ENCODE measurements around the gene C18orf63.

DNA sequence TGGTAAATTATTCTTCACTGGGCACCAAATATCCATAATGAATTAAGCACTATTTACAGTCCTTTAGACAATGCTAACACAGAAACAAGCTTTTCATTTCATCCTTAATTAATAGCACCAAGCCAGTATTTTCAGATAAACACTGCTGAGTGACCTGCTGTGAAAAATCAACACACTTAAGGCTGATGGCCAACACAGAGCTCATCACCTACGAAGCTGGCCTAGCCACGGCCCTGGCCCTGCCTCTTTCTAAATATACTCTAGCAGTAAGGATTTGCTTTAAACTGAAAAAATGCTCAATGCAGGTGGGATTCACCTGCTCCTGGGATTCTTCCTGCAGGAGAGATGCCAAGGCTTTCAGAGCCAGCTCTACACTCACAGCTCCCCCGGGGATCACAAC is 42.2 kb upstream of the C18orf63 start:
- no peak for TF ChIP-seq POLR2A (IDR thresholded peaks at IDR 0.05)
- TF ChIP-seq, protein P1, sequence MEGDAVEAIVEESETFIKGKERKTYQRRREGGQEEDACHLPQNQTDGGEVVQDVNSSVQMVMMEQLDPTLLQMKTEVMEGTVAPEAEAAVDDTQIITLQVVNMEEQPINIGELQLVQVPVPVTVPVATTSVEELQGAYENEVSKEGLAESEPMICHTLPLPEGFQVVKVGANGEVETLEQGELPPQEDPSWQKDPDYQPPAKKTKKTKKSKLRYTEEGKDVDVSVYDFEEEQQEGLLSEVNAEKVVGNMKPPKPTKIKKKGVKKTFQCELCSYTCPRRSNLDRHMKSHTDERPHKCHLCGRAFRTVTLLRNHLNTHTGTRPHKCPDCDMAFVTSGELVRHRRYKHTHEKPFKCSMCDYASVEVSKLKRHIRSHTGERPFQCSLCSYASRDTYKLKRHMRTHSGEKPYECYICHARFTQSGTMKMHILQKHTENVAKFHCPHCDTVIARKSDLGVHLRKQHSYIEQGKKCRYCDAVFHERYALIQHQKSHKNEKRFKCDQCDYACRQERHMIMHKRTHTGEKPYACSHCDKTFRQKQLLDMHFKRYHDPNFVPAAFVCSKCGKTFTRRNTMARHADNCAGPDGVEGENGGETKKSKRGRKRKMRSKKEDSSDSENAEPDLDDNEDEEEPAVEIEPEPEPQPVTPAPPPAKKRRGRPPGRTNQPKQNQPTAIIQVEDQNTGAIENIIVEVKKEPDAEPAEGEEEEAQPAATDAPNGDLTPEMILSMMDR (IDR thresholded peaks at IDR 0.05) = no peak
